HFF-Myc (cell line): Measurements from ENCODE around the gene CADPS.
A peak's percentile ranks its signal among the peaks of the same experiment; 100 is the strongest.

ENCODE experiments used
- DNase-seq: peaks from one replicate; pipeline ENCODE4 v3.0.0-alpha.2; 2011; ENCODE audit warnings: low read depth; ENCODE audit errors: extremely low read depth
- H3K4me3 ChIP-seq: replicated peaks from 2 replicates; pipeline ENCODE4 v1.5.1; 2011; ENCODE audit warnings: low read depth, mild to moderate bottlenecking, control low read depth, low read length
- CTCF ChIP-seq: IDR thresholded peaks from 2 replicates; pipeline ENCODE4 v1.5.1; 2012; ENCODE audit warnings: mild to moderate bottlenecking, low read depth, low read length, control low read depth; ENCODE audit errors: missing control alignments

CADPS gene

DNA sequence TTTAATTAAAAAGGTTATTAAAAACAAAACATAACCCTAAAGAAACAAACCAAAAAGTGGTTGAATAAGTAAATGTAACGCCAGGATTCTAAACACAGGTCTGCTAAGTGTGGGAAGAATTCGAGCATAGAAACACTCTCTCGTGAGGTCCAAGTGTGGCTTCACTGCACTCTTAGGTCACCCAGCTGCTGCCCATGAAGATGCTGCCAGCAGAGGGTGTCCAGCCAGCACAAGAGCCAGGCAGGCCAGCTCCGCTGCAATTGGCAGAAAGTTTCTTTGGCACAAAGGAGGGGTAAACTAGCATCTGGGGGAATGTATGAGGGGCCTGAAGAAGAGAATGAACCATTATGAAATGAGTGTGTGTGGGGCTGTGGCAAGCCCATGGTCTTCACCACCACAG is 286.1 kb downstream of the CADPS start:
- H3K4me3 ChIP-seq = no peak overlapping the region

DNA sequence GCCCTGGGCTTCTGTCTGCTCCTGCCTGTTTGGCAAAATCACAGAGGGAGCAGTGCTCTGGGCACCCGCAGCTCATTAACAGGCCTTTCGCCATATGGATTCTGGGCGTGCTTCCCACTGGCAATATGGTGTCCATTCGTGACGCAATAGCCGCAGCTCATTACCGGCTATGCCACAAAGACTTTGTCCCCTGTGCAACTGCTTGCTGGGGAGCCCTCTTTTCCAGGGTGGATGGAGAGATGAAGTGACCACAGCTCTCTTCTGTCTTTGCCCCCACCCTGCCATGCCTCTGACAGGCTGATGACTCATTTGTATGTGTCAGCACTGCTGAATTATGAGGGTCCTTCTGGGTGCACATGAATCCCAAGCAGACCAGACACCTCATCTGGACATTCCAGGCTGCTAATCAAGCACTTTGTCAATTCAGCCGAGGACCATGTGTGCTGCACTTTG is 287.6 kb downstream of the CADPS start:
- DNase-seq = peak; percentile 92
- H3K4me3 ChIP-seq = no peak overlapping the region; the same call in 1 of the 2 replicates
- TF ChIP-seq CTCF = no peak

More for the DNA sequence above, 286.1 kb downstream of the CADPS start:
- no peak for TF ChIP-seq CTCF
- DNase-seq = no peak

DNA sequence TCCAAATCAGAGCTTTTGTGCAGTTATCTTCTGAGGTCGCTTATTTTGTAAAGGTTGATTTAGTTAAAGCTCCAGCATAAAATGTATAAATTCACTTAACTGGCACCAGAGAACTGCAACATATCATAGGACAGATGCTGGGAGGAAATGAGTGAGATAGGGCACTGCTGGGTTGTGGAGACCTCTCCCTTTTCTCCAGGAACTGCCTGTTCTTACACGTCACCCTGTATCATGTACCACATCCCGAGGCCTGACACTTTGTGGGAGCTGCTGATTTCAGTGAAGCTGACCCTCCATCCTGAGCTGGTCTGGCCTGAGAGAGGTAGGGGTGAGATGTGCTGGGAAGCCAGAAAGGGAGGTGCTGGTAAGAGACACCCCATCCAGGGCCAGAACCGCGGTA is 288.0 kb downstream of the CADPS start:
- H3K4me3 ChIP-seq = no peak overlapping the region; the same call in 1 of the 2 replicates
- no peak for TF ChIP-seq CTCF
- no peak for DNase-seq

- no peak for DNase-seq
- H3K4me3 ChIP-seq = no peak overlapping the region
Measured at GRCh38 chr3:62586356-62586755, 288.9 kb downstream of the CADPS start.

DNA sequence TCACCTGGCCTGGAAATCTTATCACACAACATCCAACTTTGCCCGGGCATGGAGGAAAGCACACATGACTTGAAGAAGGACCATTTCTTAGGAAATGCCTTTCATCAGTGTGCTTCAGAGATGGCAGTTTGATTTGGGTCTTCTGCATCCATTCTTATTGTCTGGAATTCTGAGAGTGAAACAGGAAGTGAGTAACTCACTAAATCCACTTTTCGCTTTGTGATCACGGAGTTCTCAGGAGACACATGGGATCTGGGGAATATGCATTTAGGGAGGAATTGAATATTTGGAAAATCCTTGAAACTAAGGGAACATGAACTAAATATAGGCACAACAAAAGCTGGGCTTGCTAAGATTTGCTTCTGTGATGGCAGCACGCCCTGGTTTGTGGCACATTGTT is 289.4 kb downstream of the CADPS start:
- H3K4me3 ChIP-seq = no peak overlapping the region
- DNase-seq = no peak
- no peak for TF ChIP-seq CTCF

More at GRCh38 chr3:62586356-62586755, 288.9 kb downstream of the CADPS start:
- no peak for TF ChIP-seq CTCF

GRCh38 chr3:62584636-62585035 is 290.6 kb downstream of the CADPS start:
- TF ChIP-seq CTCF = no peak
- no peak for DNase-seq
- H3K4me3 ChIP-seq = no peak overlapping the region
